IPS DF 19.7 (cell line): ENCODE measurements around the gene EPB41L4A.
"Not testable (repeated sequence)": the region's sequence is repeated elsewhere in the genome, so short reads cannot be mapped to it uniquely, and the experiment has no call there.

Experiments used
- DNase-seq: peaks from one replicate; pipeline ENCODE4 v3.0.0-alpha.2; 2013; ENCODE audit warnings: low read depth, low spot score

Gene EPB41L4A

GRCh38 chr5:112208195-112208594, 210.9 kb downstream of the EPB41L4A start:
- DNase-seq, result not testable (repeated sequence)

GRCh38 chr5:112205846-112206245, 213.2 kb downstream of the EPB41L4A start:
- peak; percentile 82 for DNase-seq

- DNase-seq, result no peak
These were observed 215.8 kb downstream of the EPB41L4A start for GRCh38 chr5:112203229-112203628.

- no peak for DNase-seq
These were observed 216.4 kb downstream of the EPB41L4A start for GRCh38 chr5:112202694-112203093.

- DNase-seq, result no peak
These were observed 217.9 kb downstream of the EPB41L4A start for GRCh38 chr5:112201141-112201540.

- DNase-seq, result no peak
These were observed 218.9 kb downstream of the EPB41L4A start for GRCh38 chr5:112200131-112200530.

GRCh38 chr5:112196584-112196983, 222.5 kb downstream of the EPB41L4A start:
- DNase-seq, result no peak

GRCh38 chr5:112195924-112196323, 223.2 kb downstream of the EPB41L4A start:
- DNase-seq, result no peak

GRCh38 chr5:112192866-112193265, 226.2 kb downstream of the EPB41L4A start:
- no peak for DNase-seq

- no peak for DNase-seq
These were observed 227.0 kb downstream of the EPB41L4A start for GRCh38 chr5:112192072-112192471.

GRCh38 chr5:112189391-112189790, 229.7 kb downstream of the EPB41L4A start:
- DNase-seq, result no peak

- DNase-seq, result no peak
These were observed 232.6 kb downstream of the EPB41L4A start for GRCh38 chr5:112186401-112186990.

GRCh38 chr5:112183874-112184273, 235.2 kb downstream of the EPB41L4A start:
- no peak for DNase-seq

- DNase-seq, result no peak
These were observed 235.9 kb downstream of the EPB41L4A start for GRCh38 chr5:112183103-112183711.

- no peak for DNase-seq
These were observed 239.8 kb downstream of the EPB41L4A start for GRCh38 chr5:112179290-112179689.

- no peak for DNase-seq
These were observed 244.0 kb downstream of the EPB41L4A start for GRCh38 chr5:112174959-112175594.

- DNase-seq, result peak; percentile 82
These were observed 253.0 kb downstream of the EPB41L4A start for GRCh38 chr5:112165897-112166737.

GRCh38 chr5:112165399-112165798, 253.7 kb downstream of the EPB41L4A start:
- no peak for DNase-seq

- DNase-seq, result no peak
These were observed 255.6 kb downstream of the EPB41L4A start for GRCh38 chr5:112163435-112163834.

- DNase-seq, result no peak
These were observed 257.7 kb downstream of the EPB41L4A start for GRCh38 chr5:112161392-112161748.

GRCh38 chr5:112160652-112161391, 258.3 kb downstream of the EPB41L4A start:
- DNase-seq, result no peak

GRCh38 chr5:112159435-112159834, 259.6 kb downstream of the EPB41L4A start:
- DNase-seq, result no peak
